ENCODE measurements around the gene DLEC1.
A peak's percentile ranks its signal among the peaks of the same experiment; 100 is the strongest.
"Not testable (repeated sequence)": the region's sequence is repeated elsewhere in the genome, so short reads cannot be mapped to it uniquely, and the experiment has no call there.

DLEC1 gene

DNA sequence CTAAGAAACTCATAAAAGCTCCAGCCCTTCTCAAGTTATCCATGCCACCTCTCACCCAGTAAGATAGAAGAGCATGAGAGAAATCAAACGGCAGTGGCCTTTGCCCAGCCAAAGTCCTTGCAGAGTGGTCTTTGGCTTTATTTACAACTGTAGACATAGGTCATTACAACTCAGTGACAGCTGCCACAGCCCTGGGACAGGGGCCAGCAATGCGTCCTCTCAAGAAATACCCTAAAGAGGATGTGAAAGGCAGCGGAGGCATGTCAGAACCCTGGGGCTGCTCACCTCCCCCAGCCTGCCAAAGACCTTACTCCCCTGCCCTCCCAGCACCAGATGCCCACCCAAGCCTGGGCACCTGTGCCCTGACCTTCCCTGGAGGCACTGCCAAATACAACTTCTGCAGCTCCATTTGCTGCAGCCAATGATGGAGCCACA, 91.6 kb downstream of the DLEC1 start:
- FAIRE-seq (no peak), DNase-seq (ENCODE audit: insufficient read length, low spot score) (no peak)
- TF ChIP-seq TAF1 (IDR thresholded peaks at IDR 0.05; ENCODE audit: low read depth, low read length), result no peak
- no peak for TF ChIP-seq POLR2A (IDR thresholded peaks at IDR 0.05; ENCODE audit: low read depth, low read length)
- peak; percentile 28; the same call in 1 of the 2 replicates for TF ChIP-seq SPI1 (IDR thresholded peaks at IDR 0.05; ENCODE audit: low read depth, low read length)
- no peak for TF ChIP-seq POLR2AphosphoS5 (IDR thresholded peaks at IDR 0.05; ENCODE audit: low read depth, low read length)

DNA sequence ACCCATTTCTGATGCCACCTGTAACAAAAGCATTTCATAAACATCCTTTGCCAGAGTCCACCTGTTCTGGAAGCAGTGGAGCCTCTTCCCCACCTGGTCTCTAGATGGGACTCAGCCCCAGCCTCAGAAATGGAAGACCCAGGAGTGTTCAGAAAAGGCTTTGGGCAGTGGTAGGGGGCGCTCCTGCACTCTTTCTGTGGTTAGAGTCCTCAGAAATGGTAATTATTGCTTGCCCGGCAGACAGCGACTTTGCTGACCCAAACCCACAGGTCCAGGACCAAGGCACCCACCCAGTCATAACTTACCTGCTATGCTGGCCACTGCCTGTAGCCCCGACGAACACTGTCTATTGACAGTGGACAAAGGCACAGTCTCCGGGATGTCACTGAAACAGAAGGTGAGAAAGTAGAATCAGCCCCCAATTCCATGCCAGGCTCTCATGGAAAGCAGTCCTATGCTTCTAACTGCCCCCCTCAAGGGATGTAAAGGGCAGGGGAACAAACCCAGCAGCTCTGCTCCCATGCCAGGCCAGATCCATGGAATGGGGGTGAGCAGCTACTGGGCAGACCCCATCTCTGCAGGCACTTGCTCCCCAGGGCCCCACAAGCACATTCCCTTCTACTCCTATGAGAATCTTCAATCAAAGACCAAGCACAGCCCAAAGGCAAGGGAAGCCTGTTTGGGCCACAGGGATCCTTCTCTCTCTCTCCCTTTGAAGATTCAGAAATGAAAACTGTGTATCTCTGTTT, 92.8 kb downstream of the DLEC1 start:
- TF ChIP-seq TAF1 (IDR thresholded peaks at IDR 0.05; ENCODE audit: low read depth, low read length) (no peak), POU2F2 (IDR thresholded peaks at IDR 0.05; ENCODE audit: low read depth, low read length) (no peak), POLR2AphosphoS5 (IDR thresholded peaks at IDR 0.05; ENCODE audit: low read depth, low read length) (no peak), PAX5 (IDR thresholded peaks at IDR 0.05; ENCODE audit: insufficient read depth, low read length, severe bottlenecking) (no peak), POLR2A (IDR thresholded peaks at IDR 0.05; ENCODE audit: low read depth, low read length) (no peak), SPI1 (IDR thresholded peaks at IDR 0.05; ENCODE audit: low read depth, low read length) (no peak)
- DNase-seq (ENCODE audit: insufficient read length, low spot score) (no peak), FAIRE-seq (no peak)

GRCh38 chr3:38133209-38133556, 94.2 kb downstream of the DLEC1 start:
- DNase-seq (ENCODE audit: insufficient read length, low spot score), result no peak
- no peak for TF ChIP-seq TAF1 (IDR thresholded peaks at IDR 0.05; ENCODE audit: low read depth, low read length)
- no peak for FAIRE-seq

GRCh38 chr3:38133557-38134405, 94.8 kb downstream of the DLEC1 start:
- DNase-seq (ENCODE audit: insufficient read length, low spot score), result no peak
- no peak for FAIRE-seq
- TF ChIP-seq TAF1 (IDR thresholded peaks at IDR 0.05; ENCODE audit: low read depth, low read length), result no peak
- no peak for TF ChIP-seq PAX5 (IDR thresholded peaks at IDR 0.05; ENCODE audit: insufficient read depth, low read length, severe bottlenecking)
- TF ChIP-seq POLR2A (IDR thresholded peaks at IDR 0.05; ENCODE audit: low read depth, low read length), result no peak
- TF ChIP-seq POLR2AphosphoS5 (IDR thresholded peaks at IDR 0.05; ENCODE audit: low read depth, low read length), result no peak
- TF ChIP-seq SPI1 (IDR thresholded peaks at IDR 0.05; ENCODE audit: low read depth, low read length), result no peak
- no peak for TF ChIP-seq POU2F2 (IDR thresholded peaks at IDR 0.05; ENCODE audit: low read depth, low read length)

- not testable (repeated sequence) for DNase-seq (ENCODE audit: insufficient read length, low spot score); FAIRE-seq
These were observed 95.6 kb downstream of the DLEC1 start for GRCh38 chr3:38134517-38135143.

- not testable (repeated sequence) for DNase-seq (ENCODE audit: insufficient read length, low spot score)
- peak; percentile 44; the same call in 1 of the 2 replicates for TF ChIP-seq SPI1 (IDR thresholded peaks at IDR 0.05; ENCODE audit: low read depth, low read length)
- peak; percentile 35 for FAIRE-seq
These were observed 96.7 kb downstream of the DLEC1 start for GRCh38 chr3:38135621-38136277.

DNA sequence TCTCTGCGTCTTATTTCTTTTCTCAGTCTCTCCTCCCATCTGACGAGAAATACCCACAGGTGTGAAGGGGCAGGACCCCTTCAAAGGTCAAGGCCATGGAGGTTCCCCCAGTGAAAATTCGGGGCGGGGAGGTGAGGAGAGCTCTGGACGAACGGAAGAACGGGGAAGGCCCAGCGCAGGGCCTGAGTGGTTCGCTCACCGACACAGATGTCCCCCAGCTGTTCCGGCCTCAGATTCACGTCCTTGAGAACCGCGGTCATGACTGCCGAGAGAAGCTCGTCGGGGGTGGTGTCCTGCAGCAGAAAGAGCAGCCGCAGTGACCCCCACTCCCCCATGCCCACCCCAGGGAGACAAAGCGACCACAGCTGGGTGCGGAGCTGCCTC, 97.4 kb downstream of the DLEC1 start:
- FAIRE-seq (no peak), DNase-seq (ENCODE audit: insufficient read length, low spot score) (no peak)
- TF ChIP-seq POLR2A (IDR thresholded peaks at IDR 0.05; ENCODE audit: low read depth, low read length) (no peak), POLR2AphosphoS5 (IDR thresholded peaks at IDR 0.05; ENCODE audit: low read depth, low read length) (no peak), PAX5 (IDR thresholded peaks at IDR 0.05; ENCODE audit: insufficient read depth, low read length, severe bottlenecking) (no peak), TAF1 (IDR thresholded peaks at IDR 0.05; ENCODE audit: low read depth, low read length) (no peak), SPI1 (IDR thresholded peaks at IDR 0.05; ENCODE audit: low read depth, low read length) (no peak), POU2F2 (IDR thresholded peaks at IDR 0.05; ENCODE audit: low read depth, low read length) (no peak)

DNA sequence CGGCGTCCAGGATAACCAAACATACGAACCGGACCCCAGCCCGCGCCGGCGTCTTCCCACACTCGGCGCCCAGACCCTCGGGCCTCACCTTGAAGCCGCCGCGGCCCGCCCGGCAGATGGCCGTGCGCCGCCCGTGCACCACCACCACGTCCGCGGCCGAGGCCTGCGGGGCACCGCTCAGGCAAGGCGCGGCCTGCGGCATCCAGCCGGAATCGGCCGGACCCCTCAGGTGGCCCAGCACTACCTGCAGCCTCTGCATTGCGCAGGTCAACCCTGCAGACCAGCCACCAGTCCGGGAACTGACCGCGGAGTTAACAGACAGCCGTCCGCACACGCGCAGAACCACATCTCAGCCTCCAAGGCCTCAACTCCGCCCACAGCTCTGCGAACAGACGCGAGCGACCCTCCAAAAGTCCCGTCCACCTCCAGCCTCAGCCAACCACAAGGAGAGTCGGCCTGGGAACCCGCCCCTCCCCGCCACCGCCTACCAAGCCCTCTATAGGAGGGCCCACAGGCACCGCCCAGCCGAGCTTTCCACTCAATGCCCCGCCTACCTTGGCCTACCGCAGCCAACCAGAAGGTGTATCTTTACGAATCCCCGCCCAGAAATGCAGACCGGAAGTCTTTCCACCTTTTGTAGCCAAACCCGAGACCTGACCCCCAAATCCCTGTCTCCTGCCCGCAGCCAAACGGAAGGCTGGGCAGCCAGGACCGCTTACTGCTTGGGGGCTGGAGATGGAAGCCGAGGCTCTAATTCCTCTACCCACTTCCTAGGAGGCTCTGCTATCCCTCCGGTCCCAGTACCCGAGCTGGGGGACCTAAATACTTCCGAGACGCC, 98.0 kb downstream of the DLEC1 start, which contains the start of gene ACAA1:
TSS of gene ACAA1 (minus strand) at position 351 of the 838 bp plus-strand sequence. CDS start at position 259, 92 bp downstream.
- TF ChIP-seq TAF1 (IDR thresholded peaks at IDR 0.05; ENCODE audit: low read depth, low read length) (peak; percentile 28; the same call in 1 of the 2 replicates), PAX5 (IDR thresholded peaks at IDR 0.05; ENCODE audit: insufficient read depth, low read length, severe bottlenecking) (no peak), POLR2AphosphoS5 (IDR thresholded peaks at IDR 0.05; ENCODE audit: low read depth, low read length) (peak; percentile 57), SPI1 (IDR thresholded peaks at IDR 0.05; ENCODE audit: low read depth, low read length) (peak; percentile 26; the same call in 1 of the 2 replicates), POU2F2 (IDR thresholded peaks at IDR 0.05; ENCODE audit: low read depth, low read length) (peak; percentile 25; the same call in 1 of the 2 replicates), POLR2A (IDR thresholded peaks at IDR 0.05; ENCODE audit: low read depth, low read length) (peak; percentile 59)
- peak; percentile 97 for FAIRE-seq
- DNase-seq (ENCODE audit: insufficient read length, low spot score), result peak; percentile 95
